GM18951 (cell line): ENCODE data around the gene SLC22A23.

Experiments
- POLR2A ChIP-seq: IDR thresholded peaks from 4 replicates; pipeline ENCODE4 v1.6.1; 2011; ENCODE audit warnings: mild to moderate bottlenecking; ENCODE audit not compliant: insufficient read length, insufficient read depth; ENCODE audit errors: extremely low read depth
- in situ Hi-C: fragments of 300-500 bp; cut with MboI; formaldehyde crosslinking; loops from one replicate; pipeline ENCODE4 v1.12.0; 2022; ENCODE audit warnings: low sequenced_read_pairs, mixed read lengths, inconsistent platforms; ENCODE audit not compliant: unreplicated experiment

The SLC22A23 gene

GRCh38 chr6:3415490-3415889 lies 41.4 kb downstream of the SLC22A23 start:
- no peak for TF ChIP-seq POLR2A
- in situ Hi-C loops = no loop called here

- TF ChIP-seq POLR2A = no peak
- in situ Hi-C loops = no loop called here
Measured at GRCh38 chr6:3415082-3415453, 41.8 kb downstream of the SLC22A23 start.

- in situ Hi-C loops = no loop called here
Measured at GRCh38 chr6:3414327-3415081, 42.3 kb downstream of the SLC22A23 start.

GRCh38 chr6:3413592-3413991 lies 43.3 kb downstream of the SLC22A23 start:
- in situ Hi-C loops = no loop called here
- TF ChIP-seq POLR2A = no peak

More at GRCh38 chr6:3414327-3415081, 42.3 kb downstream of the SLC22A23 start:
- TF ChIP-seq POLR2A = no peak

GRCh38 chr6:3412779-3413500 lies 43.9 kb downstream of the SLC22A23 start:
- in situ Hi-C loops = no loop called here
- no peak for TF ChIP-seq POLR2A

GRCh38 chr6:3411967-3412778 lies 44.7 kb downstream of the SLC22A23 start:
- no peak for TF ChIP-seq POLR2A
- in situ Hi-C loops = no loop called here

GRCh38 chr6:3410385-3411360 lies 46.2 kb downstream of the SLC22A23 start:
- in situ Hi-C loops = no loop called here
- TF ChIP-seq POLR2A = no peak

- TF ChIP-seq POLR2A = no peak
- in situ Hi-C loops = no loop called here
Measured at GRCh38 chr6:3409699-3410384, 47.0 kb downstream of the SLC22A23 start.

- TF ChIP-seq POLR2A = no peak
Measured at GRCh38 chr6:3408665-3409064, 48.2 kb downstream of the SLC22A23 start.

GRCh38 chr6:3407840-3408239 lies 49.0 kb downstream of the SLC22A23 start:
- in situ Hi-C loops = no loop called here
- TF ChIP-seq POLR2A = no peak

More at GRCh38 chr6:3408665-3409064, 48.2 kb downstream of the SLC22A23 start:
- in situ Hi-C loops = no loop called here

GRCh38 chr6:3406891-3407809 lies 49.7 kb downstream of the SLC22A23 start:
- in situ Hi-C loops = no loop called here
- TF ChIP-seq POLR2A = no peak
